T-helper 2 cell treated with Interferon-gamma antibody and Interleukin-4, amounts not matched to agents 5 μg/mL and 100 μg/mL, for 36 hours (primary cell): ENCODE measurements around the gene ZSWIM6.

Source experiments
- DNase-seq: peaks from one replicate; pipeline ENCODE4 v3.0.0; 2021; ENCODE audit warnings: low spot score
- H3K27ac Mint-ChIP-seq: one replicate; pipeline ENCODE4 v1.8.0; 2021; ENCODE audit warnings: mild to moderate bottlenecking, mixed read lengths
- H3K27me3 Mint-ChIP-seq: one replicate; pipeline ENCODE4 v1.8.0; 2021; ENCODE audit warnings: low read depth, mixed read lengths
- H3K36me3 Mint-ChIP-seq: one replicate; pipeline ENCODE4 v1.8.0; 2021; ENCODE audit warnings: low read depth, mixed read lengths
- H3K4me1 Mint-ChIP-seq: one replicate; pipeline ENCODE4 v1.8.0; 2021; ENCODE audit warnings: low read depth, mixed read lengths
- H3K4me3 Mint-ChIP-seq: one replicate; pipeline ENCODE4 v1.8.0; 2022; ENCODE audit warnings: mild to moderate bottlenecking, moderate library complexity, mixed read lengths
- H3K9me3 Mint-ChIP-seq: one replicate; pipeline ENCODE4 v1.8.0; 2021; ENCODE audit warnings: mixed read lengths

The ZSWIM6 gene

DNA sequence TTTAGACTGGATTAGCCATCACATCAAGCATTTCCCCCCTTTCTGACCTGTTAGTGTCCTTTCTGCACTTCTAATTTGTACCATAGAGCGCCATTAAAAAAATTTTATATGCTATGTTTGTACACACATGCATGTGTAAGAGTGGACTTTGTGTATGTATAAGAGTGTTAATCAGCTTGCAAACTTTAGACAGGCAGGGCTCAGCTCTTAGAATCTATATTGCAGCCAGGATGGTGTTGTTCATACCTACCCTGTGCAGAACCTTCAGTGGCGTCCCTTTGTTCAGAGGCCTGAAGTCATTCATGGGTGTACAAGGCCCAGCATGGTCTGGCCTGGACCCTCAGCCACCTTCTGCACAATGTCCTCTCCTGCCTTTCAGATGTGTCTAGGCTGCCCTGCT, 19.7 kb downstream of the ZSWIM6 start:
- Mint-ChIP-seq H3K36me3 (peaks cover 2% of the 10 kb centered on the region), H3K9me3 (peaks cover under 1% of the 10 kb centered on the region), H3K4me3 (no peak overlapping the region), H3K4me1 (peaks cover 2% of the 10 kb centered on the region), H3K27me3 (no peaks in the 10 kb centered on the region), H3K27ac (no peak overlapping the region)
- no peak for DNase-seq

DNA sequence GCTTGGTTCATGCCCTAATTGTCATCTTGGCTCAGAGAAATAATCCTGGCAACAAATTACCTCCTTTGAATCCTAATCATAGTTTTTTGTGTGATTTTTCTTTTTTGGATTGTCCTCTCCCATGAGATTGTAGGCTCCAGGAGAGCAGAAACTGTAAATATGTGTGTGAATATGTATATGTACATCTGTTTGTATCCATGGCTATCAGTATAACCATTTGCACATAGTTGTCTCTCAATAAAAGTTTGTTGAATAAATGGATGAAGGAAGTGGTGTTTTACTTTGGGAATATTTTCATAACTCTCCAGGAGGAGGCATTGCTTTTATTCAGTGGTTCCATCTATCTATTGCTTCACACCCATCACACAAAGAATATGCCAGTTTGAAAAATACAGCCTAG, 20.1 kb downstream of the ZSWIM6 start:
- peaks cover 5% of the 10 kb centered on the region for H3K9me3 Mint-ChIP-seq
- H3K4me3 Mint-ChIP-seq, result no peak overlapping the region
- peaks cover 4% of the 10 kb centered on the region for H3K36me3 Mint-ChIP-seq
- DNase-seq, result no peak
- peaks cover 2% of the 10 kb centered on the region for H3K4me1 Mint-ChIP-seq
- H3K27me3 Mint-ChIP-seq, result no peaks in the 10 kb centered on the region
- H3K27ac Mint-ChIP-seq, result no peak overlapping the region

DNA sequence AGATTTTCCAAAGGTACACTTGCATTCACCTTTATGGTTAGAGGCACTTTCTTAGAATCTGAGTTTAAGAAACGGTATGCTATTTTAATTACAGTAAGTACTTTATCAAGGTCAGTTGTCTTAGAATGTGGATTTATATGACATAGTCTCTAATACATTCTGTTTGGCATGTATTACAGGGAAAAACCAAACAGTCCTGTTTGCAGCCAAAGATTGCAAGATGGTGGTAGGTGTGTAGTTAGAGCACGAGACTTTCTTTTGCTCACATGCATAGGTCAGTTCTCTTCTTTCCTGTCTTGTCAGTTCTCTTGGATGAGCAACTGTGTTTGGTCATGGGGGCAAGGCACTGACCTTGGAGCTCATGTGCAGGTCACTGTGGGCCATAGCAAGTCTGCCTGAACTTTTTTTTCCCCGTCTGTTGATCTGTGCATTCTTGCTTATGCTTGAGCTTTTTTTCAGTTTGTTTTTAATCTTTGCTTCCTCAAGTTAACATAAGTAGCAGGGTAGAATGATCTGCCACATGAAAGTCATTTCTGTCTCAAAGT, 20.6 kb downstream of the ZSWIM6 start:
- no peak for DNase-seq
- Mint-ChIP-seq H3K27me3 (no peaks in the 10 kb centered on the region), H3K27ac (no peak overlapping the region), H3K36me3 (peaks cover 4% of the 10 kb centered on the region), H3K9me3 (peaks cover 7% of the 10 kb centered on the region), H3K4me3 (no peak overlapping the region), H3K4me1 (peaks cover 2% of the 10 kb centered on the region)

DNA sequence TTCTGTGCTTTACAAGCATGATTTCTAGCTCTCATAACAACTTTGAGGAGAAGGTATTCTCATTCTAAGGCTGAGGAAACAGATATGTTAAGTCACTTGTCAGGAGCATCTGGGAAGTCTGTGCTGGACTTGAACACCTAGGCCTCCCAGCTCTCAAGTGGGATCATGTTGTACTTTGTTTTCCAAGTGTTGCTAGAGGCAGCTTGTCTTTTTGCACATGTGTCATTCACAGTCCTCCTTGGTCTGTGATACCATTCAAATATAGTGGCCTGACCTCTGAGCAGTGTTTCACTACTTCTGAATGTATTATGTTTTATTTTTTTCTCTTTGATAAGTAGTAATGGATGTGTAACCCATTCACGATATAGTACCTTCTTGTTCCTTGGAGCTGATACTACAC, 21.2 kb downstream of the ZSWIM6 start:
- H3K4me3 Mint-ChIP-seq, result no peak overlapping the region
- H3K4me1 Mint-ChIP-seq, result peaks cover 2% of the 10 kb centered on the region
- peaks cover 12% of the 10 kb centered on the region for H3K9me3 Mint-ChIP-seq
- no peaks in the 10 kb centered on the region for H3K27me3 Mint-ChIP-seq
- no peak for DNase-seq
- no peak overlapping the region for H3K27ac Mint-ChIP-seq
- peaks cover 7% of the 10 kb centered on the region for H3K36me3 Mint-ChIP-seq

DNA sequence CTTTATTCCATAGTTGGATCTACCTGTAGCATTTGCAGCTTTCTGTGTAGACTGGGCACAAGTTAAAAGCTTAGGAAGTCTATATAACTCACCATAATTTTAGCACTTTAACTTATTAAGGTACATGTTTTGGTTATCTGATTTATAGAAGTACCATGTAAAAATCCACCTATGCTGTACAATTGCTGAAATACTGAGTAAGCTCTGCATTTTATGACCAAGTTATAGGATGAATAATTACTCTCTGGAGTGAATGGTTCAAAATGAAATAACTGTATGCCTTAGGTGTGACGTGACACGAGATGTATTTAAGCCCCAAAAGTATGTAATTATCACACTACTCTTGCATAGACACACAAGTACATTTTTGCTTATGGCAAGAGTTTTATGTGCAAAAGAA, 22.1 kb downstream of the ZSWIM6 start:
- no peak overlapping the region for H3K27ac Mint-ChIP-seq
- H3K27me3 Mint-ChIP-seq, result no peaks in the 10 kb centered on the region
- peaks cover 7% of the 10 kb centered on the region for H3K36me3 Mint-ChIP-seq
- H3K4me1 Mint-ChIP-seq, result peaks cover 2% of the 10 kb centered on the region
- H3K4me3 Mint-ChIP-seq, result no peak overlapping the region
- DNase-seq, result no peak
- H3K9me3 Mint-ChIP-seq, result peaks cover 12% of the 10 kb centered on the region

DNA sequence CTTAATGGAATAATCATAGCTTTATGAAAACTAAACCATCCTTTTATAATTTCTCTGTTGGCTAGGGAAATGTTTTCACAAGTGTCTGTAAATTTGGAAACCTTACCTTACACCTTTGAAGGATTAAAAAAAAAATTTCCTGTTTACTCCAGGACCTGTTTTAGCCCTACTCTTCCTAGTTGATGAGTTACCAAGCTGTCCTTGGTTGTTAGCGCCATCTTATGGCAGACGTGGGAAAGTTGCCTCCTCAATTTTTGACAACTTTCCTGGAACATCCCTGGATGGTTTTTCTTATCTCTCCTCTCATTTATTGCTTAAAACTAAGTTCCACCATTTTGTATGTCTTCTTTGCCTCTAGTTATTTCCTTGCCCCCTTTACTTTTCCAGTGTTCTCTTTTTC, 25.7 kb downstream of the ZSWIM6 start:
- Mint-ChIP-seq H3K4me1 (peaks cover 4% of the 10 kb centered on the region), H3K4me3 (no peak overlapping the region), H3K36me3 (peaks cover 7% of the 10 kb centered on the region), H3K27me3 (no peaks in the 10 kb centered on the region), H3K27ac (no peak overlapping the region), H3K9me3 (peaks cover 12% of the 10 kb centered on the region)
- no peak for DNase-seq

DNA sequence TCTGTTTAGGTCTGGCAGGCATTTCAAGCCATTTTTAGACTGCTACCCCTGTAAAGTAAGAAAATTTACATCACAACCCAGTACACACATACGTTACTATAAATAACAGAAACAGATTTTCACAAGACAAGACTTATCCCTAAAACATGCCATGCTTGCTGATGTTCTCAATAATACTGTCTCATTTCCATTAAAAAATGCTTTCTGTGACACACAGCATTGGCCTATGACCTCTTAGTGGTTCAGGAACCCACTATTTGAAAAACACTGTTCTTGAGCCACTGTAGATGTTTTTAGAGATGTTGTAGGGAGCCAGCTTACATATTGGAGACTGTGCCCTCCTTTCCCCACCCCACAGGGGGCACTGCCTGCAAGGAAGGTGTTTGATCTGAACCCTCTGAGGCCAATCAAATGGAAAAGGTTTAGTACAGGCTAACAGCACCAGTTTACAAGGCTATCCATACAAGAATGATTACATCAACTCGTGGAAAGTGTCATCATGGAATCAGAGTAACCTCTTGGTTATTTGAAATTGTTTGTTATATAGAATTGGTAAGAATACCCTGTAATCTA, 30.8 kb downstream of the ZSWIM6 start:
- H3K36me3 Mint-ChIP-seq, result peaks cover 1% of the 10 kb centered on the region
- no peak for DNase-seq
- peaks cover 4% of the 10 kb centered on the region for H3K4me1 Mint-ChIP-seq
- peaks cover 3% of the 10 kb centered on the region for H3K9me3 Mint-ChIP-seq
- no peaks in the 10 kb centered on the region for H3K27me3 Mint-ChIP-seq
- no peak overlapping the region for H3K27ac Mint-ChIP-seq
- H3K4me3 Mint-ChIP-seq, result no peak overlapping the region

DNA sequence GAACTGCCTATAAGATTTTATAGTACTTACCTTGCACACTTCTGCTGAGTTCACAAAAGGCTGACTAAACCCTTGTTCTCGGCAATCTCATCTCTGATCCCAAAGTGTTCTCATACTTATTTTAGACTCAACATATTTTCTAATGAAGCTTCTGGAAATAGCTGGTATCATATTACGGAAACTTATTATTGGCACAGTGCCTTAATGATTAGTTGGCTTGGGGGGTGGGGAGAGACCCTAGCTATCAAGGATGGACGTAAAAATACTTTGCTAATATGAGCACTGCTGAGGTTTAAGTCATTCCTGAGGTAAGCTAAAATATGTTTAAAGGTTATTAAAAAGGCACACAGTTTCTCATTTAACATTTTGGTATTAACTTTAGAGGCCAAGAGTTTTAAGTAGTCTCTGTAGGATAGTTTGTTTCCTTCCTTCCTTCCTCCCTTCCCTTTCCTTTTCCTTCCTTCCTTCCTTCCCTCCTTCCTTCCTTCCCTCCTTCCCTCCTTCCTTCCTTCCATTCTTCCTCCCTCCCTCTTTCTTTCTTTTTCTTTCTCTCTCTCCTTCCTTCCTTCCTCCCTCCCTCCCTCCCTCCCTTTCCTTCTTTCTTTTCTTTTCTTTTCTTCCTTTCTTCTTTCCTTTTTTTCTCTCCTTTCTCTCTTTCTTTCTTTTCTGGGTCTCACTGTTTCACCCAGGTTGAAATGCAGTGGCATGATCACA, 31.5 kb downstream of the ZSWIM6 start:
- no peaks in the 10 kb centered on the region for H3K36me3 Mint-ChIP-seq
- H3K27me3 Mint-ChIP-seq, result no peaks in the 10 kb centered on the region
- no peak for DNase-seq
- peaks cover 4% of the 10 kb centered on the region for H3K4me1 Mint-ChIP-seq
- H3K4me3 Mint-ChIP-seq, result no peak overlapping the region
- H3K9me3 Mint-ChIP-seq, result no peaks in the 10 kb centered on the region
- H3K27ac Mint-ChIP-seq, result no peak overlapping the region

DNA sequence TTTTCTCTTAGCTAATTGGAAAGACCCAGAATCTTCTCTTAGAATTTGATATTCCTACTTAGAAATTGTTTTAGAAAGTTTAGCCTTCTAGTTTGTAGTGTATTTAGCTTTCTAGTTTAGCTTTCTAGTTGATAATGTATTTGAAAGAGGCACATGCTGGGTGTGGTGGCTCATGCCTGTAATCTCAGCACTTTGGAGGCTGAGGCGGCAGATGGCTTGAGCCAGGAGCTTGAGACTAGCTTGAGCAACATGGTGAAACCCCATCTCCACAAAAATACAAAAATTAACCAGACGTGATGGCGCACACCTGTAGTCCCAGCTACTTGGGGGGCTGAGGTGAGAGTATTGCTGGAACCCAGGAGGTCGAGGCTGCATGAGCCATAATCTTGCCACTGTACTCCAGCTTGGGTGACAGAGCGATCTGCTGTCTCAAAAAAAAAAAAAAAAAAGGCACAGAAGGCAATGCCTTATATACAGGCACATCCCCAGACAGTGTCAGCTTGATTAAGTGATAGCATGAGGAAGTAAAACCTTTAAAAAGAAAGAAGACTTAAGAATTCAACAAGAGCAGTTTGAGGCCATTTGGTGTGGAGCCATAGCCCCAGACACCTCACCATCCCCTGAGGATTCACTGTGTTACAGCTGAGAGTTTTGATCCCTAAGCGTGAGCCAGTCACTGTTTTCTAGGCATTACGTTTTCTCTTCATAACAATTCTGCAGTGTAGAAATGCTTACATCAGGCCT, 34.6 kb downstream of the ZSWIM6 start:
- no peaks in the 10 kb centered on the region for H3K27me3 Mint-ChIP-seq
- no peak overlapping the region for H3K4me3 Mint-ChIP-seq

DNA sequence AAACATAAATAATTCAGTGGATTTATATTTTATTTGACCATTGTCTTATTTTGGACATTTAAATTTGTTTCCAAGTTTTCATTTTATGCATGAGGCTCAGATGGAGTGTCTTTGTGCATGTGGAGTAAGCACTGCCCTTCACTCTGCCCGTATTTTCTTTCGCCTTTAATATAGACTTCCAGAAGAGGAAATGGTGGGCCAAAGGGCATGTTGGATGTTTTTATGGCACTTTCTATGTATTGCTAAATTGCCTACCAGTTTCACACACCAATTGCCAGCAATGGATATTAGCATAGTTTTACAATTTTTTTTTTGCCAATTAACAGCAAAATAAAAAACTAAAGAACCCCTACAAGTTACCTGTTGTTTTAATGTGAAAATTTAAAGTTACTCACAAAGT, 38.4 kb downstream of the ZSWIM6 start:
- Mint-ChIP-seq H3K9me3 (no peaks in the 10 kb centered on the region), H3K36me3 (peaks cover 2% of the 10 kb centered on the region), H3K4me3 (no peak overlapping the region), H3K4me1 (peaks cover 1% of the 10 kb centered on the region), H3K27me3 (no peaks in the 10 kb centered on the region), H3K27ac (no peak overlapping the region)
- DNase-seq, result no peak

More for the DNA sequence above, 34.6 kb downstream of the ZSWIM6 start:
- Mint-ChIP-seq H3K27ac (no peak overlapping the region), H3K4me1 (peaks cover 2% of the 10 kb centered on the region), H3K36me3 (no peaks in the 10 kb centered on the region), H3K9me3 (no peaks in the 10 kb centered on the region)
- no peak for DNase-seq

DNA sequence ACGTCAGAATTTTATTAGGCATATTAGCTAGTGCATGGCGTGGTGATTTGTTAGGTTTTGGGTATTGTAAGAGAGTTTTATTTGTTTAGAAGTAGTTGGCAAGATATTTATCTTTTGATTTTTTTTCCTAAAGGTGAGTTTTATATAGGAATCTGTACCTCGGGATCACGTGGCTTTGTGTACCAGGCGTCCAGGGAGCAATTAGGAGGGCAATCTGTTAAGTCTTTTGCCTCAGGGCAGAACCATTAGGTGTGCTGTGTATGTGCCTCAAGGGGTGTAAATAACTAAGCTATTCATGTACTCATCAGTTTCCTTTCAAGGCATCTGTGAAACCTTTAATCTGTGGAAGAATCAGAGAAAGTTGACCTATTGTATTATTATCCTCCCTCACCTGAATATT, 39.4 kb downstream of the ZSWIM6 start:
- H3K9me3 Mint-ChIP-seq, result no peaks in the 10 kb centered on the region
- peaks cover 1% of the 10 kb centered on the region for H3K4me1 Mint-ChIP-seq
- peaks cover 2% of the 10 kb centered on the region for H3K36me3 Mint-ChIP-seq
- no peak overlapping the region for H3K27ac Mint-ChIP-seq
- no peak for DNase-seq
- H3K27me3 Mint-ChIP-seq, result no peaks in the 10 kb centered on the region
- H3K4me3 Mint-ChIP-seq, result no peak overlapping the region

DNA sequence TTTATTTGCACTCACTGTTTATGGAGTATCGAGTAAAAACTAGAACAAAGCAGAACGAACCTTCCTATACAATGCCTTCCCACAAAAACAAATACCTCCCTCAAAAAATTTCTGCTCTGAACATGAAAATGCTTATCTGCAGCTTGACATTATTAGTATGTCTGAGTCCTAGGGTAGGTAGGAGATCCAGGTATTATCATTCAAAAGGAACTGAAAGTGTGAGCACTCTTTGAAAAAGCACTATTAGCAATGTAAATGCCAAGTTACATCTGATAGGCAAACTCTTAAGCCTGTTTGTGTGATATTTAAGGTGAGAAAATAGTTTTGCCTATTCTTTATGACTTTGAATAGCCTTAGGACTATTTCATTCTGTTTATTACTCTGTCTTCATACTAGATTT, 47.6 kb downstream of the ZSWIM6 start:
- no peak overlapping the region for H3K4me3 Mint-ChIP-seq
- no peak overlapping the region for H3K27ac Mint-ChIP-seq
- DNase-seq, result no peak
- no peaks in the 10 kb centered on the region for H3K4me1 Mint-ChIP-seq
- H3K9me3 Mint-ChIP-seq, result no peaks in the 10 kb centered on the region
- no peaks in the 10 kb centered on the region for H3K36me3 Mint-ChIP-seq
- H3K27me3 Mint-ChIP-seq, result no peaks in the 10 kb centered on the region

DNA sequence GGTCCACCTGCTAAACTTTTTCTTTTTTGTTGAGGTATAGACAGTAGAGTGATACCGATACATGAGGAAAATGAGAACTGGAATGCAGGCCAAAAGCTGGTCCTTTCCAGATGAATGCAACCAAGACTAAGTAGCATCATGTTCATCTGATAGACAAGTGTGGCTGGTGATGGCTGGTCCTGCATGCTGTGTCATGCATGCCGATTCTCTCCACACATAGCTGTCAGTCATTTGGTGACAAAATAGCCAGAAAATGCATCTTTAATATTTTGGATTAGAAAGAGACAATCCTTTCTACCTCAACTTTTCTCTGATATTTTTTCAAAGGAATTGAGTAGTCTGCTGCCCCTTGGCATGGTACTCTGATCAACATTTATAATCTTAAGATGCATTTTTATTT, 49.9 kb downstream of the ZSWIM6 start:
- Mint-ChIP-seq H3K4me1 (no peaks in the 10 kb centered on the region), H3K27ac (no peak overlapping the region), H3K4me3 (no peak overlapping the region), H3K27me3 (no peaks in the 10 kb centered on the region), H3K9me3 (no peaks in the 10 kb centered on the region), H3K36me3 (no peaks in the 10 kb centered on the region)
- DNase-seq, result no peak

DNA sequence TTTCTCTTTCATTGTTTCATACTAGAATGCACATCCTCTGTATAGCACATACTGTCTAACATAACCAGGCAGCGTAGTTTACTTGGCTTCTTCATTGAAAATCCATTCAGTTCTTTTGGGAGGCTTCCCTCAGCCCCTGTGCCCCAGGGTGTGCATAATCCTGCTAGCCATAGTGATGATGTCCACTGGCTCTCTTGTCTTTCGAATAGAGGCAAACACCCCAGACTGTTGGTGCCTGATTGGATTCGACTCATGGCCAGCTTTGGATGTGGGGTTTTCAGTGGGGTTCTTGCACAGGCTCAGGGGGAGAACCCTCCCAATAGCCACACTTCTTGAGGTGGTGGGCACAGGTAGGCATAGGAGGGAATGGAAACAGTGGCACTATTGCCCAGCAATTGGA, 53.6 kb downstream of the ZSWIM6 start:
- Mint-ChIP-seq H3K9me3 (no peaks in the 10 kb centered on the region), H3K27me3 (no peaks in the 10 kb centered on the region), H3K36me3 (no peaks in the 10 kb centered on the region), H3K4me3 (no peak overlapping the region), H3K4me1 (no peaks in the 10 kb centered on the region), H3K27ac (no peak overlapping the region)
- no peak for DNase-seq
